Fibroblast of the conjunctiva (primary cell): Measurements from ENCODE around the gene ADCY5.

Experiments used
- DNase-seq: peaks from one replicate; pipeline ENCODE4 v3.0.0-alpha.2; 2010; ENCODE audit warnings: low read depth

The ADCY5 gene

GRCh38 chr3:123458255-123458654 is 9.4 kb upstream of the ADCY5 start:
- DNase-seq: no peak

GRCh38 chr3:123457841-123458240 is 9.0 kb upstream of the ADCY5 start:
- DNase-seq: no peak

DNA sequence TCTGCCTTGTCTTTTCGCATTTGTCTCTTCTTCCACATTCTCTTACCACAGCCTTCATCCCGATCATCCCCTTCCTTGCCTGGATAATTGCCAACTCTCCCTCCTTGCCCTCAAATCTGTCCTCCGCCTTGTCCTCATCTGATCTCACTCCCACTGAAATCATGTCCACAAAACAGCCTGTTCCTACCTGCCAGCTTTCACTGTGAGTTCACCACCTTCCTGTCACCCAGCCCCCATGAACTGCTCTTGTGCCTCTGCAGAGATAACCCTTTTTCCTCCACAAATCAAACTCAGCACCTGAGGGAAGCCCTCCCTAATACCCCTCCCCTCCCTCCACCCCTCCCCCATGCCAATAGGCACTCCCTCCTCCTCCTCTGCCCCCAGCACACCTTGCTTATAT is 4.8 kb upstream of the ADCY5 start:
- DNase-seq: no peak

DNA sequence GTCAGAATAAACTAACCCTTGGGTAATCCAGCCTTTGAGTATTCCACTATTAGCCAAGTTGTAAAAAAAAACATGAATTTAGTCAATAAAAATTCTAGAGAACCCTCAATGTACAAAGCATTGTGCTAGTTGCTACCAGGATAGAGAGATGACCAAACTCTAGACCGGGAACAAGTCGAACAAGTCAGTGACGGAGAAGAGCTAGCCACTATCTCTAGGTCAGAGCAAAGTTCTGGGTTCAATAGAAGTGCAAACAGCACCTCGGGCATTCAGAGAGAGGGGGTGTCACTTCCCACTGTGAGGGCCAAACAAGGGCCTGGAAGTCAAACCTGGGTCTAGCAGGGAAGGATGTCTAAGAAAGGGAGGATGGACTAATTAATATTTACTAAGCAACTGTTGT is 2.3 kb upstream of the ADCY5 start:
- no peak for DNase-seq

- DNase-seq: no peak
Observed at GRCh38 chr3:123449997-123450604, 1.2 kb upstream of the ADCY5 start.

DNA sequence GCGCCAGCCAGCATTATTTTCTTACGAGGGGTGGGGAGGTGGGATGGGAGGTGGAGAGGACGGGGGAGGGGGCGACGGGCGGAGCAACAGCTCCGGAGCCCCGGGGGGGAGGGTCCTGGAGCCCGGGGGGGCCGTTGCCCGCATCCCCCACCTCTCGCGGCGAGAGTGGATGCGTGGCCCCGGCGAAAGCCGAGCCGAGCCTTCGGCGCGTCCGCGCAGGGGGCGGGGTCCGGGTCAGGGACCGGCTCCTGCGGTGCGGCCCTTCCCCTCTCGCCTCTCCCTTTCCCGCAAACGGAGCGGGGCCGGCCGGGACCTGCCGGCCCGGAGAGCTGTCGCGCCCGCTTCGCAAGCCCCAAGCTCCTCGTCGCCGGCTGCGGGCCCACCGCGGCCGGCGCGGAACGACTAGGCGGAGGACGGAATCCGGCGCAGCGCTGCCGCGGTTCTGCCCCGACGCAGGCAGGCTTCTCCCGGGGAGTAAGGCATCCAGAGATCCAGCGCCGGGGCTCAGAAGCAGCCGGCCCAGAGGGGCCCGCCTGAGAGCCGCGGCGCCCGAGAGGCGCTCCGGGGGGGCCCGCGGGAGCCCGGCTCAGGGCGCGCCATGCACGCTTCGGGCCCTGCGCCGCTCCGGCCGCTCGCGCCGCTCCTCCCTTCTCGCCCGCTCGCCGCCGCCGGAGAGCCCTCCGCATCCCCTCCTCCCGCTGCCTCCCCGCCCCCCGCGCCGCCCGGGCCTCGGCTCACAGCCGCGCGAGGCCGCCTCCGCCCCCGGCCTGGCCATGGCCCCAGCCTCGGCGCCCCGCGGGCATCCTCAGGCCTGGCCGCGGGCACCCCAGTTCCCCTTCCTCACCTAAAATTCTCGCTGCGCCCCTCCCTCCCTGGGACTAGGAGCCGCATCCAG is 459 bp upstream of the ADCY5 start:
- DNase-seq: no peak

GRCh38 chr3:123447749-123448517 is 957 bp downstream of the ADCY5 start:
- no peak for DNase-seq

GRCh38 chr3:123447416-123447748 is 1.5 kb downstream of the ADCY5 start:
- DNase-seq: no peak

GRCh38 chr3:123446610-123447109 is 2.2 kb downstream of the ADCY5 start:
- DNase-seq: no peak

- DNase-seq: no peak
Observed at GRCh38 chr3:123446210-123446609, 2.7 kb downstream of the ADCY5 start.

DNA sequence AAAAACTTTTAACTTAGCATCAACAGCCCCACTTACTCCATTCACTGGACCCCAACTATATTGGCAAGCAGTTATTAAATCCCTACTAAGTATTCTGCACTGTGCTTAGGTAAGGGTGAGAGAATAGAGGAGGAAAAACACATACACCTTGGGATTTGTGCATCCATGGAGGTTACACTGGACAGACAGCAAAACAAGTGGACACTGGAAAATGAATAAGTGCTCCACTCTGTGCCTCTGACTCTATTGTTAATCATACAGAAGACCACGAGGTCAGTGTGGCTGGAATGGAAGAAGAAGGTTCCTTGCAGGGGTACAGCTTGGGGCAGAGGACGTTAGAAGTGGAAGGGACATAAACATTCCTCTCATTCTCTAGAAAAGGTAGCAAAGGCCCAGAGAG is 3.2 kb downstream of the ADCY5 start:
- DNase-seq: no peak

GRCh38 chr3:123444744-123445143 is 4.1 kb downstream of the ADCY5 start:
- DNase-seq: no peak

DNA sequence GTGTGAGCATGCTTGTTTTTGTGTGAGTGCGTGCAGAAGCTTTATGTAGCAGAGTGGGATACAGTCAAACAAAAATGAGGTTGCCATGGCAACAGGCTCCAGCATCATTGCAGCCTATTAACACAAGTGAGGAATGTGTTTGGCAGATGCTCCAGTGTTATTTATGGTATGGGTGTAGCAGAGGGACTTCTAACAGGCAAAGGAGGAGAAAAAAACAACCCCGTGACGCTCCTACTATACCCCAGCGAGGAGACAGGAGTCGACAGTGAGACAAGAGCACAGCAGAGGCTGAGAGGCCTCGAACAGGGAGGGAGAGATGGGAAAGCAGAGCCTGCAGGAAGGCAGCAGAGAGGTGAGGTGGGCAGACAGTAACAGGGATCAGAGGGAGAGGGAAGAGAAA is 4.9 kb downstream of the ADCY5 start:
- DNase-seq: no peak

DNA sequence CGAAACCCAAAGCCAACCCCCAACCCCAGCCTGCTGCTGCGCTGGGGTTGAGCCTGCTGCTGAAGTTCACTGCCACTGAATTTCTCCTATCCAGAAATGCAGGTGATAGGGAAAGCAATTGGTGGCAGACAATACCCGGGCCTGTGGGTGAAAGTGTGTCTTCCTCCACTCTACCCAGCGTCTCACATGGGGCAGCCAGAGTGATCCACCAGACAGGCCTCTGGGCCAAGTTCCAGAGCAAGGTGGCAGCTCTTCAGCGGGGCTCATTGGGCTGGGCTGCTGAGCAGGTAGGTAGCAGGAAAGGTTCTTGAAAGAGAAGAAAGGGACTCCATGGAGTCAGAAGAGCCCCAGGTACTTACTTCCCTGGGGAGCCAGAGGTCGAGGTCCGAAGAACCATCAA is 6.0 kb downstream of the ADCY5 start:
- DNase-seq: no peak

DNA sequence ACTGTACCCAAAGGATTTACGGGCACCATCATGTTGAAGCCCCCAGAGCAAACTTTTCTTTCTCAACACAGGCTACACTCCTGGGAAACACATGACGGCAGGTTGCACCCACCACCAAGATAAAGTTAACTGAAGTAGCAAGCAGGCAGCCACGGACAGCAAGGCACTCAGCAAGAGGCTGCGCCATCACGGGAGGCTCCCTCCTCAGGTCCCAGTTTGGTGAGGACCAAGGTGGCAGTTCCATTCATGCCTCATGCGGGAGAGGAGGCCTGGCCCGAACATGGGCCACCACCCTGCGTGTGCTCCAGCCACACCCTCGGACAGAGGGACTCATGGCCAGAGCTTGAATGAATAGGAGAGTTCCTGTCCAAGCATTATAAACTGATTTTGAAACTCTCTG is 6.8 kb downstream of the ADCY5 start:
- DNase-seq: no peak

DNA sequence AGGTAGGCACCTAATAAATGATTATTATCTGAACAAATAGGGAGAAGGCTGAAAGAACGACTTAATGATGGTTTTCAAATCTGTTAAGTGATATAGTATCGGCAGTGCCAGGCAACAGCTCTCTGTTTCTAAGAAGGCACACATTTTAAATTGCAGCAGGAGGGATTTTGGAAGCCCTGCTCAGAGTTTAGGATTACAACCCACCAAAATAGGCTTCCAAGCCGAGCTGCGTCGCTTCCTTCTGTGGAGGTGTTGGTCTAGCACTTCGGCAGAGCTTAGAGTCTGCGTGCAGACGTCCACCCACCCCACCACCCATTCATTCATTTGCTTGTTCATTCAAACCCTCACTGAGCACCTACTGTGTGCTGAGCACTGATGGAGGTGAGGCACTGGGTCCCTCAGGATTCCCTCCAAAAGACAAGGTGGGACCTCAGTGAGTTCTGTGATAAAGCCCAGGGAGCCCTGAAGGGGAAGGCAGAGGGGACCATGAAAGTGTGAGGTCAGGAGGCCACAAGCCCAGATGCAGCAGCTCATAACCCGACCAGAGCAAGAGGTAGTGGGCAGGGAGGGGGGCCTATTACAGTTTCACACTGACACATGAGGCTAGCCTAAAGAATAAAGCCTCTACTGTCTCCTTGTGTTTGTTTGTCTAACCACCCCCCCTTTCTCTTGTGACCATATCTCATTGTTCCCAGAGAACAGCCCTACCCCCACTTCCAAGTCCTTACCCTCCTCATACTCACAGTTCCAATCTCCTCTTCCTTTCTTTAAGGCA is 8.9 kb downstream of the ADCY5 start:
- DNase-seq: no peak

DNA sequence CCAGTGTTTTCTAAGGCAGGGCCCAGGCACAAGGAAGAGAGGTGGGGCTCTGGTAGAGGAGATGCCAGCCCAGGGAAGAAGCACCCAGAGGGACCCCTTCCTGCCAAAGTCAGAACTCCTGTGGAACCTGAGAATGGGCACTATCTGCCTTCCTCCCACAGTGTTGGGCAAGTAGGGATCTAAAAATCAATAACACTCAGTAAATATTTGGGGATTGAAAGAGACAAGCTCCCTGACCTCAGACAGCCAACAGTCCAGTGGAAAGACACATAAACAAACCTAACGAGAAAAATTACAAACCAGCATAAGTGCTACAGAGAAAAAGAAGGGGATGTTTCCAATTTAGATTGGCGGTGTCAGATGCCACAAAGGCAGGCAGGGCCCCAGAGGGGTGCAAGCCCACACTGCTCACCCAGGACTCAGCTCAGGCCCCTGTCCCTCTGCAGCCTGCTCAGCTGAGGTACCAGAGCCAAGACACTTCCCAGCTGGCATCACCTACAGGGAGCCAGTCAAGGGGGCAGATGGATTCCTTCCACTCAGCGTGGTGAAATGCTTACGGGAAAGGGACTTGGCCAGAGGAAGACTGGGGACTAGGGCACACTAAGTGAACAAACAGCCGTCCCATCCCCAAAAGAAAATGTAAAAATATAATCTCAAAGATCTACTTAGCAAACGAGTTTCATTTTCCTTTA is 15.9 kb downstream of the ADCY5 start:
- no peak for DNase-seq

GRCh38 chr3:123431658-123432324 is 17.1 kb downstream of the ADCY5 start:
- DNase-seq: no peak

- DNase-seq: no peak
Observed at GRCh38 chr3:123431007-123431657, 17.8 kb downstream of the ADCY5 start.

DNA sequence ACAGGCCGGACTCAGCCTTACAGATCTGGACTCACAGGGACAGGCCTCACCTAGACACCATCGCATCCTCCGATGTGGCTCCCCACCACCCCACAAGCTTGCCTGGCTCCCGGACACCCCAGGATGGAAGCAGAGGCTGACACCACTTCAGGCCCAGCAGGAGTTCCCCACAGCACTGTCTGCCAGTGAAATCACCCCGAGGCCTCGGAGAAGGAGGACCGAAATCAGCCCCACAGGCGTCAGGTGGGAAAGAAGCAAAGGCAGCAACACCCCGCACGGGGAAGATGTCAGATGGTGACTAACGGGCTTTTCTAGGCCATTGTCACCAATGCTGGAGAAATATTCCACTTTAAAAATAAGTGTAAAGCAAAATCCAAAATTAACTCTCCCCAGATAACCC is 18.6 kb downstream of the ADCY5 start:
- no peak for DNase-seq
